Astrocyte (in vitro differentiated cells and primary cell): ENCODE data around the gene LCOR.

Experiments
- EZH2 ChIP-seq: IDR thresholded peaks from 2 replicates; pipeline ENCODE4 v1.6.1; 2012; ENCODE audit warnings: mild to moderate bottlenecking, low read length, inconsistent platforms; ENCODE audit not compliant: insufficient read depth
- TF ChIP-seq, protein P1 (sequence below): IDR thresholded peaks from 2 replicates; pipeline ENCODE4 v1.5.1; 2011; ENCODE audit warnings: low read depth, mild to moderate bottlenecking, inconsistent platforms, low read length, moderate library complexity; ENCODE audit not compliant: insufficient read depth

GRCh38 chr10:97016728-97017473, 184.8 kb downstream of the LCOR start:
- no peak for TF ChIP-seq EZH2
- TF ChIP-seq, protein P1, sequence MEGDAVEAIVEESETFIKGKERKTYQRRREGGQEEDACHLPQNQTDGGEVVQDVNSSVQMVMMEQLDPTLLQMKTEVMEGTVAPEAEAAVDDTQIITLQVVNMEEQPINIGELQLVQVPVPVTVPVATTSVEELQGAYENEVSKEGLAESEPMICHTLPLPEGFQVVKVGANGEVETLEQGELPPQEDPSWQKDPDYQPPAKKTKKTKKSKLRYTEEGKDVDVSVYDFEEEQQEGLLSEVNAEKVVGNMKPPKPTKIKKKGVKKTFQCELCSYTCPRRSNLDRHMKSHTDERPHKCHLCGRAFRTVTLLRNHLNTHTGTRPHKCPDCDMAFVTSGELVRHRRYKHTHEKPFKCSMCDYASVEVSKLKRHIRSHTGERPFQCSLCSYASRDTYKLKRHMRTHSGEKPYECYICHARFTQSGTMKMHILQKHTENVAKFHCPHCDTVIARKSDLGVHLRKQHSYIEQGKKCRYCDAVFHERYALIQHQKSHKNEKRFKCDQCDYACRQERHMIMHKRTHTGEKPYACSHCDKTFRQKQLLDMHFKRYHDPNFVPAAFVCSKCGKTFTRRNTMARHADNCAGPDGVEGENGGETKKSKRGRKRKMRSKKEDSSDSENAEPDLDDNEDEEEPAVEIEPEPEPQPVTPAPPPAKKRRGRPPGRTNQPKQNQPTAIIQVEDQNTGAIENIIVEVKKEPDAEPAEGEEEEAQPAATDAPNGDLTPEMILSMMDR = no peak
